Ramos (cell line): Measurements from ENCODE around the gene MEPCE.
"Not testable (repeated sequence)": the region's sequence is repeated elsewhere in the genome, so short reads cannot be mapped to it uniquely, and the experiment has no call there.

Experiments
- in situ Hi-C: fragments of 300-500 bp; cut with MboI; formaldehyde crosslinking; loops from one replicate; pipeline ENCODE4 v1.14.3; 2022; ENCODE audit warnings: low sequenced_read_pairs; ENCODE audit not compliant: unreplicated experiment

Gene MEPCE

GRCh38 chr7:100453854-100454253 is 24.2 kb downstream of the MEPCE start:
- in situ Hi-C loops = not testable (repeated sequence)

- in situ Hi-C loops = no loop called here
Measured at GRCh38 chr7:100455206-100455605, 25.6 kb downstream of the MEPCE start.

GRCh38 chr7:100456562-100456961 is 26.9 kb downstream of the MEPCE start:
- in situ Hi-C loops = no loop called here

- in situ Hi-C loops = no loop called here
Measured at GRCh38 chr7:100457033-100457432, 27.4 kb downstream of the MEPCE start.

GRCh38 chr7:100464210-100464660 is 34.6 kb downstream of the MEPCE start, which contains the start of gene SPACDR:
Gene SPACDR (minus strand): TSS chr7:100464260. CDS start chr7:100464025, 235 bp downstream.
- in situ Hi-C loops = no loop called here

- in situ Hi-C loops = loop anchor here (5.0 kb wide), 1 partner anchor 98 kb away; no protein-coding TSS in a partner anchor
Measured at GRCh38 chr7:100464791-100465190, 35.2 kb downstream of the MEPCE start.

- in situ Hi-C loops = loop anchor here (5.0 kb wide), 1 partner anchor 97 kb away; no protein-coding TSS in a partner anchor
Measured at GRCh38 chr7:100465299-100465698, 35.7 kb downstream of the MEPCE start.

- in situ Hi-C loops = loop anchor here (5.0 kb wide), 1 partner anchor 96 kb away; no protein-coding TSS in a partner anchor
Measured at GRCh38 chr7:100465702-100466311, 36.2 kb downstream of the MEPCE start.

GRCh38 chr7:100466653-100467605 is 37.3 kb downstream of the MEPCE start:
- in situ Hi-C loops = loop anchor here (5.0 kb wide), 1 partner anchor 95 kb away; no protein-coding TSS in a partner anchor

- in situ Hi-C loops = loop anchor here (5.0 kb wide), 1 partner anchor 94 kb away; no protein-coding TSS in a partner anchor
Measured at GRCh38 chr7:100467638-100468373, 38.2 kb downstream of the MEPCE start.

- in situ Hi-C loops = loop anchor here (5.0 to 10.0 kb wide), 2 partner anchors 93 to 225 kb away; partner anchors contain the start of gene GIGYF1
Measured at GRCh38 chr7:100469227-100470044, 39.8 kb downstream of the MEPCE start.

- in situ Hi-C loops = loop anchor here (10.0 kb wide), 1 partner anchor 224 kb away; the partner anchor contains the start of gene GIGYF1
Measured at GRCh38 chr7:100471021-100471420, 41.4 kb downstream of the MEPCE start.

GRCh38 chr7:100472121-100472851 is 42.7 kb downstream of the MEPCE start:
- in situ Hi-C loops = loop anchor here (10.0 kb wide), 1 partner anchor 223 kb away; the partner anchor contains the start of gene GIGYF1

- in situ Hi-C loops = loop anchor here (10.0 kb wide), 1 partner anchor 222 kb away; the partner anchor contains the start of gene GIGYF1
Measured at GRCh38 chr7:100472854-100473499, 43.3 kb downstream of the MEPCE start.

- in situ Hi-C loops = loop anchor here (10.0 kb wide), 1 partner anchor 219 kb away; the partner anchor contains the start of gene GIGYF1
Measured at GRCh38 chr7:100475549-100475948, 45.9 kb downstream of the MEPCE start.

- in situ Hi-C loops = loop anchor here (10.0 kb wide), 1 partner anchor 219 kb away; the partner anchor contains the start of gene GIGYF1
Measured at GRCh38 chr7:100476101-100476780, 46.6 kb downstream of the MEPCE start.
